SH-SY5Y (cell line): ENCODE data around the gene GABARAP.

ENCODE experiments used
- GATA2 ChIP-seq: IDR thresholded peaks from 2 replicates; pipeline ENCODE4 v1.6.1; 2011; ENCODE audit warnings: mild to moderate bottlenecking, low read depth, low read length
- GATA3 ChIP-seq: IDR thresholded peaks from 2 replicates; pipeline ENCODE4 v1.6.1; 2011; ENCODE audit warnings: low read depth, mild to moderate bottlenecking, low read length, moderate library complexity

DNA sequence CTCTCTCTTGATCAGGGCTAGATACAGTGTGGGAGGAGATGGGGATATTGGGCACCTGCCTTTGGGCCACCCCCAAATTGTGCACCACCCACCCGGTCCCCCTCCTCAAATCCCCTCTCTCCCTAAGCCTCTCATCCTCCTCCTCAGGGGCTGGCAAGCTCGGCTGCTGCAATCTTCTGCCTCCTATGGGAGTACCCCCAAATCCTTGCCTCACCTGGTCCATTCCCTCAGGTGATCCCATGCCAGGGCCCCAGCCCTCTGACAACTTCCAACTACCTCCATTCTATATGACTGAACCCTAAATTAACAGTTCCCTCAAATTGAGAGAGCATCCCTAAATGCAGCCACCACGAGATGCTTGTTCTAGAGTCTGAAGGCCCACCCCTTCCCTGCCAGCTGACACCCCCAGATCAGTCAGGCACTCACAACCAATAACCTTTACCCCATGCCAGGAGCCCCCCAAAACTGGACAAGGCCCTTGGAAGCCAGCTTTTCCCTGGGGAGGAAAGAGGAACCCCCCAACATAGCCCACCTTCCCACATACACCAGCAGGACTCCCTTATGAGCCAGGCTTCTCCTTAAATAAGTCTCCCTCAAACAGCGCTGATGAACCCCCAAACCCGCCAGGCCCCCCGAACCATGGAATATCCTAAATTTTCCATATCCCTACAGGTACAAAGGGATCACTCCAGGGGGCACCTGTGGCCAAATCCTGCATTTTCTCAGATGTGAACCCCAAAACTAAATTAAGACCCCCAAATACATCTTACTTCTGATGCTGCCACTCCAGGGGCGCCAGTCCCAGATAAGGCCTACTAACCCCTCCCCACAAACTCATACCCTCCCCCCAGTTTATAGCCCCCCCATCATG is 25.8 kb downstream of the GABARAP start:
- TF ChIP-seq GATA3 (no peak), GATA2 (no peak)
